CD8-positive, alpha-beta memory T cell (primary cell): ENCODE data around the gene KLK14. TPM values are rescaled to one million over a fixed set of nuclear protein-coding genes. Genes with fewer than 3 reads are reported as not detected.

Source experiments
- CTCF ChIA-PET: fragments of 350-600 bp; sonication (Branson Sonifier 250); formaldehyde crosslinking; loops from one replicate; lab custom pipeline; 2021; ENCODE audit warnings: antibody characterized with exemption; lab: Charles Lee
- POLR2A ChIA-PET: fragments of 350-600 bp; sonication (Branson Sonifier 250); formaldehyde crosslinking; loops from one replicate; lab custom pipeline; 2021; ENCODE audit warnings: antibody characterized with exemption; lab: Charles Lee
- DNase-seq, 5 donors: peaks; one replicate each; pipeline versions ENCODE4 v3.0.0 to v3.0.0-alpha.2; 2020 to 2022; ENCODE audit warnings: mixed read lengths in 1 of 5
- H3K27ac ChIP-seq: one replicate; pipeline ENCODE4 v1.7.0; 2013; ENCODE audit warnings: low read depth, mild to moderate bottlenecking, low read length, moderate library complexity
- H3K27me3 ChIP-seq: 2 replicates; pipeline ENCODE4 v1.7.0; 2013; ENCODE audit warnings: low read length, mild to moderate bottlenecking; ENCODE audit not compliant: insufficient read depth, poor library complexity, severe bottlenecking
- H3K36me3 ChIP-seq: 2 replicates; pipeline ENCODE4 v1.7.0; 2013; ENCODE audit warnings: mild to moderate bottlenecking, low read length, moderate library complexity; ENCODE audit not compliant: insufficient read depth
- H3K4me1 ChIP-seq: 2 replicates; pipeline ENCODE4 v1.7.0; 2013; ENCODE audit warnings: mild to moderate bottlenecking, low read length, moderate library complexity; ENCODE audit not compliant: insufficient read depth
- H3K4me3 ChIP-seq: 2 replicates; pipeline ENCODE4 v1.7.0; 2013; ENCODE audit warnings: mild to moderate bottlenecking, low read length
- H3K9me3 ChIP-seq: 2 replicates; pipeline ENCODE4 v1.7.0; 2013; ENCODE audit warnings: mild to moderate bottlenecking, low read length
- H3K27ac Mint-ChIP-seq, 8 donors: one replicate each; pipeline ENCODE4 v1.8.0; 2020 to 2021; ENCODE audit warnings: mixed read lengths in 8 of 8, mild to moderate bottlenecking in 6 of 8, inconsistent platforms in 3 of 8, moderate library complexity in 3 of 8
- H3K27me3 Mint-ChIP-seq, 2 donors: one replicate each; pipeline ENCODE4 v1.8.0; 2020 to 2021; ENCODE audit warnings: mixed read lengths in 2 of 2, mild to moderate bottlenecking in 1 of 2, moderate library complexity in 1 of 2
- H3K36me3 Mint-ChIP-seq, 3 donors: one replicate each; pipeline ENCODE4 v1.8.0; 2020 to 2021; ENCODE audit warnings: mixed read lengths in 3 of 3, inconsistent platforms in 1 of 3, mild to moderate bottlenecking in 1 of 3
- H3K4me1 Mint-ChIP-seq, 3 donors: one replicate each; pipeline ENCODE4 v1.8.0; 2020 to 2021; ENCODE audit warnings: mixed read lengths in 3 of 3, inconsistent platforms in 1 of 3, mild to moderate bottlenecking in 1 of 3
- H3K4me3 Mint-ChIP-seq, 7 donors: one replicate each; pipeline ENCODE4 v1.8.0; 2020 to 2021; ENCODE audit warnings: mixed read lengths in 7 of 7, mild to moderate bottlenecking in 6 of 7, moderate library complexity in 4 of 7, inconsistent platforms in 2 of 7
- H3K9me3 Mint-ChIP-seq, 5 donors: one replicate each; pipeline ENCODE4 v1.8.0; 2020 to 2022; ENCODE audit warnings: mixed read lengths in 5 of 5, mild to moderate bottlenecking in 3 of 5, moderate library complexity in 2 of 5, inconsistent platforms in 1 of 5
- polyA plus RNA-seq: library from polyadenylated mRNA; unstranded; fragments of 300-500 nt; fragmentation: Illumina TruSeq; gene quantifications from one replicate; pipeline ENCODE4 v1.2.3, GENCODE V29; 2021
- total RNA-seq, 2 experiments: library from RNA; stranded (reverse); gene quantifications; one replicate each; pipeline ENCODE4 v1.2.3, GENCODE V29; 2021

Gene KLK14
- total and polyA plus RNA-seq, 3 experiments from 2014 or later = 0.26 to 0.31 TPM; not detected in 1

DNA sequence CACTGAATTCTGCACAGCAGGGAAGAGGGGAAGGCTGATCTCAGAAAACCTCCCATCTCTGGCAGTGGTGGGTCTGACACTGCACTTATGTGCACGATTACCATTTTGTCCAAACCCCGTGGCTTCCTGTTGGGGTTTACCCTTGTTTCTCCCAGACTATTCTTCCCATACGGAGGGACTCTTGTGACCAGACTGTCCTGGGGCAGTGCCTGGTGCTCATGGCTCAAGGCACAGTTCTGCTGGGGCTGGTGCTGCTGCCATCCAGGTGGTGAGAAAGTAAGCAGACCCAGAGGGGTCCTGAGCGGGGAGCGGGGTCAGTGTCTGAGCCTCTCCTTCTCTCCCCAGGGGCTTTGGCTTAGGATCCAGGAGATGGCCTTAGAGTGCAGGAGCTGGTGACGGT, 36.9 kb upstream of the KLK14 start:
- peak overlapping the region in 3 of 8 donors; percentile 50 to 92 (median 50) for H3K27ac Mint-ChIP-seq
- H3K4me1 ChIP-seq = peaks cover 72% of the 10 kb centered on the region
- peaks cover 0 to 4% (median 1%) of the 10 kb centered on the region in 3 donors for H3K36me3 Mint-ChIP-seq

DNA sequence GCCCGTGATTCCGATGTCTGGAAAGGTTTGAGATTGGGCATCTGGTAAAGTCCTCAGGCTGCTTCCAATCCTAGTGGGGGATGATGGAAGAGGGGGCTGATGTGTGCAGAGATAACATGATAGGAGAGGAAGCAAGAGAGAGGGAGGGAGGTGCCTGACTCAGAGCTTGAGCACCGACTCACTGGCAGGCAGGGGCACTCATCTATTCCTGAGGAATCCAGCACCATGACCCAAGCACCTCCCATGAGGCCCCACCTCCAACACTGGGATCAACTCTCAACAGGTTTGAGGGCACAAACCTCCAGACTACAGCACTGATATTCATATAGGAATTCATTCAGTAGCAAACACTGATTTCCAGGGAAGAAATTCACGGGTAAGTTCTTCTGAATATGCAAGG, 36.4 kb upstream of the KLK14 start:
- Mint-ChIP-seq H3K27me3 (no peaks in the 10 kb centered on the region), H3K9me3 (no peaks in the 10 kb centered on the region), H3K27ac (peak overlapping the region; percentile 1 to 92 (median 45)), H3K4me3 (peak overlapping the region in 1 of 7 donors; percentile 2), H3K4me1 (peaks cover 42 to 63% (median 47%) of the 10 kb centered on the region in 3 donors), H3K36me3 (peaks cover 0 to 4% (median 1%) of the 10 kb centered on the region in 3 donors)
- POLR2A ChIA-PET = no interaction called here
- CTCF ChIA-PET = no interaction called here
- no peaks in the 10 kb centered on the region for H3K36me3 ChIP-seq
- H3K4me3 ChIP-seq = no peak overlapping the region
- no peaks in the 10 kb centered on the region for H3K27me3 ChIP-seq
- peaks cover 72% of the 10 kb centered on the region for H3K4me1 ChIP-seq
- no peaks in the 10 kb centered on the region for H3K9me3 ChIP-seq
- no peak for DNase-seq
- H3K27ac ChIP-seq = no peak overlapping the region

More for the DNA sequence above, 36.9 kb upstream of the KLK14 start:
- ChIA-PET CTCF (interaction anchor here (1.1 kb wide), 1 partner anchor 39 kb away, joined by 3 read pairs; no protein-coding TSS in a partner anchor), POLR2A (no interaction called here)
- Mint-ChIP-seq H3K27me3 (no peaks in the 10 kb centered on the region), H3K4me1 (peaks cover 48 to 63% (median 52%) of the 10 kb centered on the region in 3 donors), H3K9me3 (no peaks in the 10 kb centered on the region), H3K4me3 (peak overlapping the region in 1 of 7 donors; percentile 56)
- Histone ChIP-seq H3K4me3 (no peak overlapping the region), H3K27me3 (no peaks in the 10 kb centered on the region), H3K36me3 (no peaks in the 10 kb centered on the region), H3K27ac (no peak overlapping the region), H3K9me3 (no peaks in the 10 kb centered on the region)
- DNase-seq = no peak

GRCh38 chr19:51116736-51117286, 34.1 kb upstream of the KLK14 start:
- H3K36me3 ChIP-seq = no peaks in the 10 kb centered on the region
- ChIA-PET CTCF (no interaction called here), POLR2A (interaction anchor here (0.6 kb wide), 1 partner anchor 8 kb away, joined by 5 read pairs; no protein-coding TSS in a partner anchor)
- H3K9me3 ChIP-seq = no peaks in the 10 kb centered on the region
- no peaks in the 10 kb centered on the region for H3K27me3 Mint-ChIP-seq
- no peak overlapping the region for H3K27ac ChIP-seq
- H3K36me3 Mint-ChIP-seq = peaks cover 0 to 1% (median 0%) of the 10 kb centered on the region in 3 donors
- peak in 1 of 5 donors; percentile 17 for DNase-seq
- H3K4me1 ChIP-seq = peaks cover 58% of the 10 kb centered on the region
- no peaks in the 10 kb centered on the region for H3K9me3 Mint-ChIP-seq
- no peaks in the 10 kb centered on the region for H3K27me3 ChIP-seq
- no peak overlapping the region for H3K4me3 ChIP-seq
- peaks cover 20 to 44% (median 24%) of the 10 kb centered on the region in 3 donors for H3K4me1 Mint-ChIP-seq
- peak overlapping the region in 6 of 7 donors; percentile 19 to 62 (median 38) for H3K4me3 Mint-ChIP-seq
- H3K27ac Mint-ChIP-seq = peak overlapping the region; percentile 39 to 91 (median 76)

- Mint-ChIP-seq H3K9me3 (no peaks in the 10 kb centered on the region), H3K4me1 (peaks cover 5 to 37% (median 10%) of the 10 kb centered on the region in 3 donors), H3K27ac (peak overlapping the region in 5 of 8 donors; percentile 47 to 86 (median 55)), H3K36me3 (peaks cover 0 to 1% (median 0%) of the 10 kb centered on the region in 3 donors), H3K27me3 (no peaks in the 10 kb centered on the region), H3K4me3 (peak overlapping the region in 6 of 7 donors; percentile 12 to 69 (median 46))
- Histone ChIP-seq H3K4me1 (peaks cover 41% of the 10 kb centered on the region), H3K4me3 (no peak overlapping the region), H3K27me3 (no peaks in the 10 kb centered on the region), H3K27ac (no peak overlapping the region), H3K36me3 (no peaks in the 10 kb centered on the region), H3K9me3 (no peaks in the 10 kb centered on the region)
- DNase-seq = peak in 1 of 5 donors; percentile 23
- POLR2A ChIA-PET = interaction anchor here (1.2 kb wide), 1 partner anchor 17 kb away, joined by 4 read pairs; no protein-coding TSS in a partner anchor
- CTCF ChIA-PET = interaction anchor here (1.1 to 1.5 kb wide), 2 partner anchors 18 to 43 kb away, joined by 3 read pairs; no protein-coding TSS in a partner anchor
These were observed 31.5 kb upstream of the KLK14 start for GRCh38 chr19:51114087-51114729.

GRCh38 chr19:51111606-51112005, 28.9 kb upstream of the KLK14 start:
- no peaks in the 10 kb centered on the region for H3K27me3 ChIP-seq
- H3K4me3 Mint-ChIP-seq = no peak overlapping the region

DNA sequence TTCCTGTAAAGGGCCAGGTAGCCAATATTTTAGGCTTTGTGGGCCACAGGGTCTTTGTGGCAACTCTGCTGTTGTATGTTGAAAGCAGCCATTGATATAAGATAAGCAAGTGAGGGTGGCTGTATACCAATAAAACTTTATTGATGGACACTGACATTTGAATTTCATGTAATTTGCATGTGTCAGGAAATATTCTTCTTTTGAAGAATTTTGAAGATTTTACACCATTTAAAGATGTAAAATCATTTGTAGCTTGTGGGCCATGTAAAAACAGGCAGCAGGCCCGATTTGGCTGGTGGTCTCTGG, 27.9 kb upstream of the KLK14 start:
- Histone ChIP-seq H3K36me3 (no peaks in the 10 kb centered on the region), H3K4me3 (no peak overlapping the region), H3K27ac (no peak overlapping the region), H3K27me3 (no peaks in the 10 kb centered on the region), H3K9me3 (no peaks in the 10 kb centered on the region), H3K4me1 (peaks cover 42% of the 10 kb centered on the region)
- no peak for DNase-seq
- Mint-ChIP-seq H3K27ac (no peak overlapping the region), H3K36me3 (peaks cover 0 to 18% (median 3%) of the 10 kb centered on the region in 3 donors), H3K4me1 (peaks cover 29 to 40% (median 36%) of the 10 kb centered on the region in 3 donors), H3K27me3 (peaks cover 0 to 3% of the 10 kb centered on the region in 2 donors), H3K9me3 (no peaks in the 10 kb centered on the region), H3K4me3 (no peak overlapping the region)
- CTCF ChIA-PET = interaction anchor here (1.9 to 2.0 kb wide), 2 partner anchors 13 to 48 kb away, joined by 5 to 7 read pairs; no protein-coding TSS in a partner anchor
- POLR2A ChIA-PET = no interaction called here

More at GRCh38 chr19:51111606-51112005, 28.9 kb upstream of the KLK14 start:
- no peaks in the 10 kb centered on the region for H3K9me3 Mint-ChIP-seq
- peaks cover 0 to 12% (median 1%) of the 10 kb centered on the region in 3 donors for H3K36me3 Mint-ChIP-seq
- Histone ChIP-seq H3K27ac (no peak overlapping the region), H3K9me3 (no peaks in the 10 kb centered on the region), H3K4me1 (peaks cover 51% of the 10 kb centered on the region), H3K4me3 (no peak overlapping the region), H3K36me3 (no peaks in the 10 kb centered on the region)
- H3K27ac Mint-ChIP-seq = no peak overlapping the region
- ChIA-PET CTCF (no interaction called here), POLR2A (no interaction called here)
- no peak for DNase-seq
- H3K27me3 Mint-ChIP-seq = peaks cover 0 to 3% of the 10 kb centered on the region in 2 donors
- peaks cover 21 to 43% (median 29%) of the 10 kb centered on the region in 3 donors for H3K4me1 Mint-ChIP-seq

GRCh38 chr19:51108805-51109146, 26.1 kb upstream of the KLK14 start:
- Histone ChIP-seq H3K27ac (peak overlapping the region; percentile 82), H3K9me3 (no peaks in the 10 kb centered on the region), H3K27me3 (no peaks in the 10 kb centered on the region), H3K4me3 (peak overlapping the region; percentile 91), H3K4me1 (peaks cover 24% of the 10 kb centered on the region), H3K36me3 (no peaks in the 10 kb centered on the region)
- Mint-ChIP-seq H3K36me3 (peaks cover 0 to 31% (median 6%) of the 10 kb centered on the region in 3 donors), H3K27me3 (peaks cover 0 to 3% of the 10 kb centered on the region in 2 donors), H3K9me3 (no peaks in the 10 kb centered on the region), H3K27ac (peak overlapping the region; percentile 92 to 100 (median 98)), H3K4me1 (peaks cover 37 to 50% (median 40%) of the 10 kb centered on the region in 3 donors), H3K4me3 (peak overlapping the region; percentile 89 to 99 (median 96))
- CTCF ChIA-PET = interaction anchor here (2.0 kb wide), 1 partner anchor 50 kb away, joined by 7 read pairs; no protein-coding TSS in a partner anchor
- no peak for DNase-seq
- POLR2A ChIA-PET = interaction anchor here (0.7 kb wide), 2 partner anchors 8 to 28 kb away, joined by 3 to 5 read pairs; no protein-coding TSS in a partner anchor
